SK-N-SH treated with all-trans-retinoic acid at 6 μM for 48 hours (cell line): ENCODE results near the gene SH3D21.

Source experiments
- PATZ1 ChIP-seq: fragments of 250-450 bp; sonication (Bioruptor Pico); IDR thresholded peaks from 2 replicates; pipeline ENCODE4 v1.8.0; 2020; ENCODE audit warnings: mild to moderate bottlenecking, moderate library complexity, borderline replicate concordance
- ZFP3 ChIP-seq: fragments of 250-450 bp; sonication (Bioruptor Pico); IDR thresholded peaks from 2 replicates; pipeline ENCODE4 v1.5.0; 2020; ENCODE audit warnings: mild to moderate bottlenecking, moderate library complexity
- ZFP30 ChIP-seq: fragments of 450-650 bp; formaldehyde crosslinking; IDR thresholded peaks from 2 replicates; pipeline ENCODE4 v1.5.0; 2022; ENCODE audit warnings: mild to moderate bottlenecking, moderate library complexity
- TF ChIP-seq, protein P1 (sequence below): fragments of 250-450 bp; sonication (Bioruptor Pico); IDR thresholded peaks from 2 replicates; pipeline ENCODE4 v1.8.0; 2021; ENCODE audit warnings: low read depth, mild to moderate bottlenecking, moderate library complexity, borderline replicate concordance

GRCh38 chr1:36298640-36299039 is 7.5 kb upstream of the SH3D21 start:
- TF ChIP-seq PATZ1 (CRISPR knock-in tag) = no peak
- no peak for TF ChIP-seq ZFP3 (CRISPR knock-in tag)
- TF ChIP-seq, protein P1, sequence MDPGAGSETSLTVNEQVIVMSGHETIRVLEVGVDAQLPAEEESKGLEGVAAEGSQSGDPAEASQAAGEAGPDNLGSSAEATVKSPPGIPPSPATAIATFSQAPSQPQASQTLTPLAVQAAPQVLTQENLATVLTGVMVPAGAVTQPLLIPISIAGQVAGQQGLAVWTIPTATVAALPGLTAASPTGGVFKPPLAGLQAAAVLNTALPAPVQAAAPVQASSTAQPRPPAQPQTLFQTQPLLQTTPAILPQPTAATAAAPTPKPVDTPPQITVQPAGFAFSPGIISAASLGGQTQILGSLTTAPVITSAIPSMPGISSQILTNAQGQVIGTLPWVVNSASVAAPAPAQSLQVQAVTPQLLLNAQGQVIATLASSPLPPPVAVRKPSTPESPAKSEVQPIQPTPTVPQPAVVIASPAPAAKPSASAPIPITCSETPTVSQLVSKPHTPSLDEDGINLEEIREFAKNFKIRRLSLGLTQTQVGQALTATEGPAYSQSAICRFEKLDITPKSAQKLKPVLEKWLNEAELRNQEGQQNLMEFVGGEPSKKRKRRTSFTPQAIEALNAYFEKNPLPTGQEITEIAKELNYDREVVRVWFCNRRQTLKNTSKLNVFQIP (CRISPR knock-in tag) = no peak
- no peak for TF ChIP-seq ZFP30 (CRISPR knock-in tag)
